IPS-18a (cell line): Measurements from ENCODE around the gene SDHA.
"Not testable (repeated sequence)": the region's sequence is repeated elsewhere in the genome, so short reads cannot be mapped to it uniquely, and the experiment has no call there.

Experiments
- H3K27ac ChIP-seq: one replicate; pipeline ENCODE4 v1.5.1; 2013; ENCODE audit warnings: low read length
- H3K27me3 ChIP-seq: one replicate; pipeline ENCODE4 v1.6.1; 2013; ENCODE audit warnings: mild to moderate bottlenecking, low read length; ENCODE audit not compliant: control insufficient read depth, insufficient read depth
- H3K36me3 ChIP-seq: one replicate; pipeline ENCODE4 v1.6.1; 2013; ENCODE audit warnings: low read depth, low read length; ENCODE audit not compliant: control insufficient read depth
- H3K4me1 ChIP-seq: one replicate; pipeline ENCODE4 v1.6.1; 2013; ENCODE audit warnings: low read depth, low read length; ENCODE audit not compliant: control insufficient read depth
- H3K4me3 ChIP-seq: one replicate; pipeline ENCODE4 v1.5.1; 2013; ENCODE audit warnings: low read length
- H3K9ac ChIP-seq: one replicate; pipeline ENCODE4 v1.6.1; 2013; ENCODE audit warnings: mild to moderate bottlenecking, low read length, moderate library complexity
- H3K9me3 ChIP-seq: one replicate; pipeline ENCODE4 v1.6.1; 2013; ENCODE audit warnings: low read depth, low read length; ENCODE audit not compliant: control insufficient read depth

The SDHA gene

DNA sequence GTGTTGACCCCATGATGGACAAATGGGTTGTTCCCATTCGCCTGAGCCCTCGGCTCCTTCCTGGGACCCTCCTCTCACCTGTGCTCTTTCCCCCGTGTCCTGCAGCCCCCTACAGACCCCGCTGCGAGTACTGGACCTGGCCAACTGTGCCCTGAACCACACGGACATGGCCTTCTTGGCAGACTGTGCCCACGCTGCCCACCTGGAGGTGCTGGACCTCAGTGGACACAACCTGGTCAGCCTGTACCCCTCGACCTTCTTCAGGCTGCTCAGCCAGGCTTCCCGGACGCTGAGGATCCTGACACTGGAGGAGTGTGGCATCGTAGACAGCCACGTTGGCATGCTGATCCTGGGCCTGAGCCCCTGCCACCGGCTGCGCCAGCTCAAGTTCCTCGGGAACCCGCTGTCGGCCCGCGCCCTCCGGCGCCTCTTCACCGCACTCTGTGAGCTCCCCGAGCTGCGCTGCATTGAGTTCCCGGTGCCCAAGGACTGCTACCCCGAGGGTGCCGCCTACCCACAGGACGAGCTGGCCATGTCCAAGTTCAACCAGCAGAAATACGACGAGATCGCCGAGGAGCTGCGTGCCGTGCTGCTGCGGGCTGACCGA lies 23.4 kb upstream of the SDHA start:
- Histone ChIP-seq H3K9ac (no peak overlapping the region), H3K4me1 (no peaks in the 10 kb centered on the region), H3K27ac (no peak overlapping the region), H3K9me3 (no peaks in the 10 kb centered on the region), H3K27me3 (no peaks in the 10 kb centered on the region), H3K4me3 (no peak overlapping the region), H3K36me3 (no peaks in the 10 kb centered on the region)

DNA sequence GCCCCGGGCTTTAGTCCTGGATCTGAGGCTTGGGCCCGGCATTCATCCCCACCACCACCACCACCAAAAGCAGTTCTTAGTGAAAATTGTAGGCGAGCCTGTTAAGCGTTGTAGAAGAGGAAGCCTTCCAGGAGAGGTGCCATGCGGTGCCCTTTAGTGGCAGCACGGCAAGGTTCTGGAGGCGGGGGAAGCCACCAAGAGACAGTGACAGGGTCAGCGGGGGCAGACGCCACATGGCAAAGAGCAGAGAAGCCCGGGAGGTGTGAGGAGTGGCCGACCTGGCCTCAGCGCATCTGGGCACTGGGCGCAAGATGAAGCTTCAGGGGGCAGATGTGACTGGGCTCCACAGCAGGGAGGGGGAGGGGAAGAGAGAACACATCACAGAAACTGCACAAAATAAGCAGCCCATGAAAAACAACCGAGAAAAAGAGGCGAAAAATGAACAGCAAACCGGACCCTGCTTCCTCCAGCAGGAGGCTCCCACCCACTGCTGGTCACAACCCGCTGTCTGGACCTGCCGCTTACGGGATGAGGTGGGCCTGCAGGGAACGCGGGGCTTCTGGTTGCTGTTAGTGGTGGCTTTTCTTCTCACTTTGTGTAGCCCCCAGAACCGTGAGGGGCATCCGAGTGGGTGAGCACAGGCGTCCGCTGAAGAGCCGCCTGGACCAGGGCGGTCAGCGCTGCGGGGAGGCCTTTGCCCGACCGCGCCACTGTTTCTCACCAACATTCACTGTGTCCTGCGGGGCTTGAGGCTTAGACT lies 22.5 kb upstream of the SDHA start:
- Histone ChIP-seq H3K4me1 (no peaks in the 10 kb centered on the region), H3K27me3 (no peaks in the 10 kb centered on the region), H3K27ac (no peak overlapping the region), H3K9ac (no peak overlapping the region), H3K4me3 (no peak overlapping the region), H3K9me3 (no peaks in the 10 kb centered on the region), H3K36me3 (no peaks in the 10 kb centered on the region)

DNA sequence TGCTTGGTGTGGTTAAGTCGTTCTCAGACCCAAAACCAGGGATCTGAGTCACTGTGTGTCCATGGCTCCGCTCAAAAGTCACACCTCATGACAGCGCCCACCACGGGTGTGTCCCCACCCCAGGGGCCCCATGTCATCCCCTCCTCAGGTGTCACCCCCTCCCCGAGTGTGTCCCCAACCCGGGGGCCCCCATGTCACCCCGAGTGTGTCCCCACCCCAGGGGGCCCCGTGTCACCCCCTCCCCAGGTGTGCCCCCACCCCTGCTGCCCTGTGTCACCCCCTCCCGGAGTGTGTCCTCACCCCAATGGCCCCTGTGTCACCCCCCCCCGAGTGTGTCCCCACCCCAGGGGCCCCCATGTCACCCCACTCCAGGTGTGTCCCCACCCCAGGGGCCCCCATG lies 21.8 kb upstream of the SDHA start:
- no peak overlapping the region for H3K27ac ChIP-seq
- no peaks in the 10 kb centered on the region for H3K36me3 ChIP-seq
- H3K4me3 ChIP-seq = no peak overlapping the region
- no peaks in the 10 kb centered on the region for H3K27me3 ChIP-seq
- H3K9ac ChIP-seq = no peak overlapping the region
- no peaks in the 10 kb centered on the region for H3K4me1 ChIP-seq
- H3K9me3 ChIP-seq = no peaks in the 10 kb centered on the region

DNA sequence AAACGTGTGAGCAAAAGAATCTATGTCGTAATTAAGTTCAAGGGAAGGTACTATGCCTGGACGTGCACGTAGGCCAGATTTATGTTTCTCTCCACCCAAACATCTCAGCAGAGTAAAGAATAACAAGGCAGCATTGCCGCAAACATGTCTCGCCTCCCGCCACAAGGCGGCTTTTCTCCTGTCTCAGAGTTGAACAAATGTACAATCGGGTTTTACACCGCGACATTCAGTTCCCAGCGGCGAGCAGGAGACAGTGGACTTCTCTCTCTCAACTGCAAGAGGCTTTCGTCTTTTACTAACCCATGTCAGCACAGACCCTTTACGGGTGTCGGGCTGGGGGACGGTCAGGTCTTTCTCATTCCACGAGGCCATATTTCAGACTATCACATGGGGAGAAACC lies 21.1 kb upstream of the SDHA start:
- not testable (repeated sequence) for H3K9me3 ChIP-seq, H3K9ac ChIP-seq, H3K4me1 ChIP-seq, H3K27me3 ChIP-seq, H3K27ac ChIP-seq, H3K4me3 ChIP-seq, H3K36me3 ChIP-seq

DNA sequence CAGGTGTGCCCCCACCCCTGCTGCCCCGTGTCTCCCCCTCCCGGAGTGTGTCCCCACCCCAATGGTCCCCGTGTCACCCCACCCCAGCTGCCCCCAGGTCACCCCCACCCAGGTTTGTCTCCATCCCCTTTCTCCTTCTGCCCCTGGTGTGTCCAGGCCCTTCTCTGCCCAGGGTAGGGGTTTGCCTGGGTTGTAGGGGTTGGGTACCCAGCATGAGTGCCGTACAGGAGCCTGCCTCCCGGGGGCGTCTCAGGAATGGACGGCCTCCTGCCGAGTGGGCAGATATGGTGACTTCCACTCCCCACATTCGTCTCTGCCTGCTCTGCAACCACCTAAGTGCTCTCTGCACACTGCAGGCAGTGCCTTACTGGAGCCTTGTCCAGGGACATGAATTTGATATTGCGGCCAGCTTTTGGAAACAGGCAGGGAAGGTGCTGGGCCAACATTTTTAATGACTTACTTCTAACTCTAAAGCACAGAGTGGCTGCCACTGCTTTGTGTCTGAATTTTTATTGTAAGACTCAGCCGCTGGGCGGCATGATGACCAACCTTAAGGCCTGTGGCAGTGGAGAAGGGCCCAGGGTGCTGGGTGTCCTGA lies 20.1 kb upstream of the SDHA start:
- Histone ChIP-seq H3K4me1 (no peaks in the 10 kb centered on the region), H3K27me3 (no peaks in the 10 kb centered on the region), H3K36me3 (no peaks in the 10 kb centered on the region), H3K27ac (no peak overlapping the region), H3K9me3 (no peaks in the 10 kb centered on the region), H3K4me3 (no peak overlapping the region), H3K9ac (no peak overlapping the region)

DNA sequence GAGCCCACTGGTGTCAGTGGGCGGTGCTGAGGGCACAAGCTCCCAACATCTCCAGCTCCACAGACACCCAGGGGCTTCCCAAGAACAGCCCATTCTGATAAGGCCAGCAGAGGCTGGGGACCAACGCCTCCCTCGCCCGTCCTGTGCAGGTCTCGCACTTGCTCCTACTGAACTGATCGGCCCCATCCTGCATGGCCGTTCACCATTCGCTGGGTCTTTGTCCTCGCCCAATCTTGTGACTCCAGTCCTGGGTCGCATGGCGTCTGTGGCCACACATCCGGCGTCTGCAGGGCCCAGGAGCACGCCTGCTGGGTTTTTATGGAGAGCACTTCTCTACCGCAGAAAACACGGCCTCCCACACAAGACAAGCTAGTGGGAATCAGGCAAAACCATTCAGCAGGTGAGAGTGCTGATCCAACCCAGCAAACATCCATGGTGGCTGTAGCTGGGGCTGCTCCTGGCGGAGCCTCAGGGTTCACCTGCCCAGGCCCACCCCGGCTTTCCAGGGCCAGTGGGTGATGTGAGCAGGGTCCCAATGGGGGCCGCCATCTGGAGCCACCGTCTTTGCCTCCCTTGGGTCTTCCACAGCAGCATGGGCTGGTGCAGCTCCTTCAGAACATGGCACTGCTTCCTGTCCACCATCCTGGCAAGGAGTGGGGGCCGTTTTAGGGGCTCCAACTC lies 19.5 kb upstream of the SDHA start:
- Histone ChIP-seq H3K27ac (no peak overlapping the region), H3K4me3 (no peak overlapping the region), H3K36me3 (peaks cover 4% of the 10 kb centered on the region), H3K9me3 (no peaks in the 10 kb centered on the region), H3K27me3 (no peaks in the 10 kb centered on the region), H3K9ac (no peak overlapping the region), H3K4me1 (no peaks in the 10 kb centered on the region)

DNA sequence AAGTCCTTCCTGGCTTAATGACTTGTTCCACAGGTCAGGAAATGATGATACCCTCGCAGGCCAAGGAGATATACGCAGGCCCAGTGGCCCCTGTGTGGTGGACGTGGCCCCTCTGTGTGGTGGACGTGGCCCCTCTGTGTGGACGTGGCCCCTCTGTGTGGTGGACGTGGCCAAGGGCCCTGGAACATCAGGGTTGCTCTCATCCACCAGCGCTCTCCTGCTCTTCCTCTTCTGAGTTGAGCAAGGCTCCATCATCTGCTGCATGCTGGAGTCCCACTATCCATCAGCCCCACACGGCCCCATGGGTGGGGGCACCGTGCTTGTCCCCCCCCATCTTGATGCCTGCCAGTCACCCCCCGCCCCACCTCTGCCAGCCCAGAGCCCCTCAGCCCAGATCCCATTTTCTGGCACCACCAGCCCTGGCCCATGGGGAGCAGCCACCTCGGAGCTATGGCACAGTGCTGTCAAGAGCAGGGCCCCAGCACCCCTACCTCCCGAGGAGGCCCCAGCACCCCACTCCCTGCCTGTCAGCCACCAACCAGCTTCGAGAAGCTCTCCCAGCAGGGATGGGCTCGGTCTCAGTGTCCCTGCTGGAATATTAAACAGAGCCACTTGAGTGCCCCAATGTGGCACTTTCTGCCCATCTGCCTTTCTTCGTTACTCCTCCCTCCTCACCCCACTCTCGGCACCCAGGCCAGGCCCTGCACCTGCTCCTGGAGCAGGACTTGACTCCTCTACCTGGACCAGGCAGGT lies 18.7 kb upstream of the SDHA start:
- Histone ChIP-seq H3K9ac (no peak overlapping the region), H3K36me3 (peaks cover 9% of the 10 kb centered on the region), H3K27ac (no peak overlapping the region), H3K9me3 (no peaks in the 10 kb centered on the region), H3K4me3 (no peak overlapping the region), H3K4me1 (no peaks in the 10 kb centered on the region), H3K27me3 (no peaks in the 10 kb centered on the region)

DNA sequence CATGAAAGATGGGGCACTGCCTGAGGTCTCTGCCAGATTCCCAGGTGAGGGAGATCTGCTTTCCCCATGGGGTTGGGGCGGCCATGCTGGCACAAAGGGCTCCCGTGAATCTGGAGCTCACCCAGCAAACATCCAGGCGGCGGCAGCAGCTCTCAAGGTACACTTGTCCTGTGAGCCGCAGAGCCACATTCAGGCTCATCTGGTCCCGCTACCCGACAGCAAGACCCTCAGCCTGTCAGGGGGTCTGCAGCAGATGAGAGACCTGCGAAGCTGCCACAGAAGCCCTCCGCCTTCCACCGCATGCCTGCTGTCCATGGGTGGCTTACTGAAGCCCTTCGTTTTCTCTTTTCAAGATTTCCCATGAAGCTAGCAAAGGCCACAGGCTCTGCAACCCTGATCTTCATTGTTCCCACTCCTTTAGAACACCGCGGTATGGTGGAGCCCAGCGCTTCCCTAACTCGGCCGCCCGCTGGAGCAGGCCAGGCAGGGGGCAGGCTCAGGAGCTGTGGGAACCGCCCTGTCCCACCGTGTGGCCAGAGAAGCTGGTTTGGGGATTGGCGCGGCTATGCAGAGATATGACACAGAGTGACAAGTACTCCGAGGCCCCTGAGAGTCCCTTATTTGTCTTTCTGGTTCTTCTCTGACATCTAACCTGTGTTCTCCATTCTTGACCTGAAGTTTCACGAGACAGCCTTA lies 18.0 kb upstream of the SDHA start:
- no peak overlapping the region for H3K4me3 ChIP-seq
- H3K9ac ChIP-seq = no peak overlapping the region
- H3K27ac ChIP-seq = no peak overlapping the region
- H3K4me1 ChIP-seq = no peaks in the 10 kb centered on the region
- H3K9me3 ChIP-seq = no peaks in the 10 kb centered on the region
- H3K36me3 ChIP-seq = peaks cover 16% of the 10 kb centered on the region
- H3K27me3 ChIP-seq = no peaks in the 10 kb centered on the region

DNA sequence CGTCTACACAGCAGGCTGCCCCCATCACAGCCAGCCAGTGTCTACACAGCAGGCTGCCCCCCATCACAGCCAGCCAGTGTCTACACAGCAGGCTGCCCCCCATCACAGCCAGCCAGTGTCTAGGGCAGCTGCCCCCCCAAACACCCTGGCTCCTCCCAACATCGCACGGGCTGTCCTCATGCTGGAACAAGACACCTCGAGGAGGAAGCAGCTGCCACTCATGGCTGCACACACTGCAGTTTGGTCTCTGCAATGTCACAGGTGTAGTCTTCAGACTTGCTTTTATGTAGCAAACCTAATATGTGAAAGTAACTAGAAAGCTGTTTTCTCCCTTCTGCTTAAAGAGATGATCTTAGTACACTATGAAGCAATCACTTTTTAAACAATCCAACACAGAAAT lies 17.1 kb upstream of the SDHA start:
- Histone ChIP-seq H3K36me3 (peaks cover 19% of the 10 kb centered on the region), H3K27me3 (no peaks in the 10 kb centered on the region), H3K9me3 (no peaks in the 10 kb centered on the region), H3K4me3 (no peak overlapping the region), H3K9ac (no peak overlapping the region), H3K4me1 (no peaks in the 10 kb centered on the region), H3K27ac (no peak overlapping the region)

DNA sequence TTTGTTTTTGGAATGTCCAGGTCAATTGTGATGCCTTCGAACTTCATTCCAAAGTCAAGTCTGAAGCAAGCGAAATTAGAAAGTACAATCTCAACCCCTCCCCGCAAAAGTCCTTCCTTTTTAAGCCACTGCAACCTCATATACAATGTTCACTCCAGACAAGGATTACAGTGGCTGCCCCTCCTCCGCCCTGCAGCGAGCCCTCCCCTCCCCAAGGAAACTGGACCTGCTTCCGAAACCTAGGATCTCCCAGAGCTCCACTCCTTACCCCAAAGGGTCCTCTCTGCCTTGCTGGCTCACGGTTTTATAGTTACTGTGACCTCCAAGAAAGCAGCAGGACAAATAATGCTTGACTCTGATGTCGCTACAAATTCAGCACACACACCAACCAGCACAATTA lies 16.4 kb upstream of the SDHA start:
- H3K27ac ChIP-seq = no peak overlapping the region
- no peaks in the 10 kb centered on the region for H3K27me3 ChIP-seq
- H3K36me3 ChIP-seq = peaks cover 19% of the 10 kb centered on the region
- no peaks in the 10 kb centered on the region for H3K4me1 ChIP-seq
- no peak overlapping the region for H3K9ac ChIP-seq
- no peak overlapping the region for H3K4me3 ChIP-seq
- H3K9me3 ChIP-seq = no peaks in the 10 kb centered on the region
